Testis (tissue), 3 donors: ENCODE results near the gene OPCML. TPM values are rescaled to one million over a fixed set of nuclear protein-coding genes. Genes with fewer than 3 reads are reported as not detected.

Source experiments
- DNase-seq: peaks from one replicate; pipeline ENCODE4 v3.0.0-alpha.2; 2019
- H3K27ac ChIP-seq, 2 donors: fragments of 200-600 bp; sonication (generic); one replicate each; pipeline ENCODE4 v1.5.1; 2019
- H3K27me3 ChIP-seq: fragments of 200-600 bp; sonication (generic); one replicate; pipeline ENCODE4 v1.5.1; 2019
- H3K36me3 ChIP-seq: fragments of 200-600 bp; sonication (generic); one replicate; pipeline ENCODE4 v1.5.1; 2017; ENCODE audit warnings: low read depth; ENCODE audit errors: missing control alignments
- H3K4me1 ChIP-seq: fragments of 200-600 bp; sonication (generic); one replicate; pipeline ENCODE4 v1.5.1; 2019
- H3K4me3 ChIP-seq, 2 donors: fragments of 200-600 bp; sonication (generic); one replicate each; pipeline ENCODE4 v1.5.1; 2017 to 2019
- H3K9me3 ChIP-seq: fragments of 200-600 bp; sonication (generic); one replicate; pipeline ENCODE4 v1.5.1; 2017
- CTCF ChIP-seq, 3 experiments: fragments of 450-650 bp in 2 of 3; fragments of 200-600 bp in 1 of 3; sonication (generic) in 1 of 3; IDR thresholded peaks; one replicate each; pipeline ENCODE4 v1.5.1; 2016 to 2019; ENCODE audit warnings: antibody characterized with exemption in 3 of 3, mild to moderate bottlenecking in 2 of 3, moderate library complexity in 1 of 3
- POLR2A ChIP-seq: fragments of 450-650 bp; IDR thresholded peaks from one replicate; pipeline ENCODE4 v1.6.1; 2017; ENCODE audit warnings: antibody characterized with exemption, mild to moderate bottlenecking, moderate library complexity
- WGBS, 2 donors: methylation state at CpG; one replicate each; pipeline ENCODE4 v1.1.5; 2018; 5-methylcytosine and 5-hydroxymethylcytosine counted together
- intact Hi-C: fragments of 100-400 bp; cut with DNase I; formaldehyde crosslinking; loops from one replicate; pipeline ENCODE4 v1.15.1; 2023; ENCODE audit warnings: low total_unique reads
- polyA plus RNA-seq: library from polyadenylated mRNA; stranded (reverse); fragments of 350-450 nt; fragmentation: Illumina TruSeq; extraction: RNeasy Lipid Tissue Mini Kit (QIAGEN cat#74804); gene quantifications from one replicate; pipeline ENCODE4 v1.2.3, GENCODE V29; 2014; ENCODE audit warnings: low read depth, low replicate concordance; ENCODE audit not compliant: insufficient read depth
- total RNA-seq, 2 donors: library from RNA; depleted of rRNA; stranded (reverse); fragments of >200 nt; gene quantifications; one replicate each; pipeline ENCODE4 v1.2.3, GENCODE V29; 2016

Gene OPCML
- total and polyA plus RNA-seq, 3 donors from 2014 or later: 0.16 to 2.7 (median 0.62) TPM

- DNase-seq: no peak
- TF ChIP-seq CTCF (IDR thresholded peaks at IDR 0.05) (no peak), POLR2A (no peak)
- Histone ChIP-seq H3K36me3 (no peaks in the 10 kb centered on the region), H3K4me1 (no peaks in the 10 kb centered on the region), H3K9me3 (no peaks in the 10 kb centered on the region), H3K27me3 (no peaks in the 10 kb centered on the region), H3K4me3 (no peak overlapping the region), H3K27ac (no peak overlapping the region)
- intact Hi-C loops: no loop called here
- 88% methylated on average over 5 of the region's 5 CpGs for WGBS, 2 donors
These were observed 186.2 kb downstream of the OPCML start for GRCh38 chr11:133346137-133346536.

- Histone ChIP-seq H3K4me3 (no peak overlapping the region), H3K9me3 (no peaks in the 10 kb centered on the region), H3K36me3 (no peaks in the 10 kb centered on the region), H3K4me1 (no peaks in the 10 kb centered on the region), H3K27me3 (no peaks in the 10 kb centered on the region), H3K27ac (no peak overlapping the region)
- DNase-seq: no peak
- intact Hi-C loops: no loop called here
- TF ChIP-seq CTCF (IDR thresholded peaks at IDR 0.05) (no peak), POLR2A (no peak)
- 40 to 52% methylated on average over 9 of the region's 9 CpGs for WGBS, 2 donors
These were observed 188.3 kb downstream of the OPCML start for GRCh38 chr11:133343951-133344350.

GRCh38 chr11:133339495-133340140 lies 192.7 kb downstream of the OPCML start:
- H3K4me1 ChIP-seq: no peaks in the 10 kb centered on the region
- 77% methylated on average over 5 of the region's 5 CpGs for WGBS, 2 donors
- intact Hi-C loops: no loop called here

DNA sequence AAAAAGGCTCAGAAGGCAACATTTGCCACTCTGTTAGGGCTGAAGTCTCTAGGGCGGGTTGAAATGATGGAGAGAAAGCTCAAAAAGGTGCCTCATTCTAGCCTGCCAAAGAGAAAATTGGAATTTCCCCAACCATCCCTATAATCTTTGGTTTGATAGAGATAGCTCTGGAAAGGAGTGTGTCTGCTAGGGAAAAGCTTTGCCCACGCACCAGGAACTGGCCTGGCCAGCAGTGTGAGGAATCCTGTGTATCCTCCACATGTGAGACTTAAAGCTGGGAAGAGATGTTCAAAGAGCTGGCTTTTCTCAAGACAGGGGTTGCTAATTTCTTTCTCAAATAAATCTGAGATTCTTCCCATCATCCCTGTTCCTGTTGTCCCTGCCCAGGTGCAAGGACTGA lies 193.7 kb downstream of the OPCML start:
- Histone ChIP-seq H3K27me3 (no peaks in the 10 kb centered on the region), H3K4me3 (no peak overlapping the region), H3K9me3 (no peaks in the 10 kb centered on the region), H3K4me1 (no peaks in the 10 kb centered on the region), H3K27ac (no peak overlapping the region), H3K36me3 (no peaks in the 10 kb centered on the region)
- 58 to 82% methylated on average over 2 of the region's 2 CpGs for WGBS, 2 donors
- intact Hi-C loops: no loop called here
- TF ChIP-seq CTCF (IDR thresholded peaks at IDR 0.05): no peak
- TF ChIP-seq POLR2A: no peak
- no peak for DNase-seq

More at GRCh38 chr11:133339495-133340140, 192.7 kb downstream of the OPCML start:
- DNase-seq: no peak
- Histone ChIP-seq H3K27me3 (no peaks in the 10 kb centered on the region), H3K36me3 (no peaks in the 10 kb centered on the region), H3K9me3 (no peaks in the 10 kb centered on the region), H3K27ac (no peak overlapping the region), H3K4me3 (no peak overlapping the region)
- TF ChIP-seq CTCF (IDR thresholded peaks at IDR 0.05): no peak
- no peak for TF ChIP-seq POLR2A

DNA sequence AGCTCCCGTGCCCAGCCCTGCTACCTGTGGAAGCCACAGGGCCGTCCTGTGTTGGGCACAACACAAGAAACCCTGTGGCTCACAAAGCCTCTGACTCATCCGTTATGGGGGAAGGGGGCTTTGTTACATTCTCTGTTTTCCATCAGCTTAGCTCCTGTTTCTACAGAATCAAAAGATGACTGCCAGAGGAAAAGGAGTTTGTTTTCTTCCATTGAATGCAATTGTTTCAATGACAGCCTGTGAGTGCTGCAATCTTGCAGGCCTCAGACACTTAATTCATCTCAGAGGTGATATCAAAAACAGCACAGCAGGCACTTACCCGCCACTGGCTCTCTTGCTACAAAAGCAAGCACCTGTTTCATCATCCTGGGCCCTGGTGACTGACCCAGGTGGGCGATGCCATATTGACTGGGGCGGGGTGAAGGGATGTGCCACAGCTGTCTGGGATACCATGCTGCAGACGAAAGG lies 194.3 kb downstream of the OPCML start:
- Histone ChIP-seq H3K9me3 (no peaks in the 10 kb centered on the region), H3K36me3 (no peaks in the 10 kb centered on the region), H3K27ac (no peak overlapping the region), H3K4me3 (no peak overlapping the region), H3K4me1 (no peaks in the 10 kb centered on the region), H3K27me3 (no peaks in the 10 kb centered on the region)
- intact Hi-C loops: no loop called here
- TF ChIP-seq POLR2A: no peak
- no peak for TF ChIP-seq CTCF (IDR thresholded peaks at IDR 0.05)
- no peak for DNase-seq
- 84 to 86% methylated on average over 6 to 7 of the region's 7 CpGs for WGBS, 2 donors
